NT2/D1 (cell line): Measurements from ENCODE around the gene MAP3K20.

Source experiments
- SUZ12 ChIP-seq: IDR thresholded peaks from 2 replicates; pipeline ENCODE4 v1.6.1; 2011; ENCODE audit not compliant: insufficient read length, insufficient read depth; ENCODE audit errors: extremely low read depth
- YY1 ChIP-seq: IDR thresholded peaks from 2 replicates; pipeline ENCODE4 v1.6.1; 2011; ENCODE audit not compliant: insufficient read length, insufficient read depth
- ZNF274 ChIP-seq: IDR thresholded peaks from 2 replicates; pipeline ENCODE4 v1.6.1; 2011; ENCODE audit warnings: mild to moderate bottlenecking, low read depth, low read length

- TF ChIP-seq SUZ12 (no peak), ZNF274 (no peak), YY1 (no peak)
These were observed 197.2 kb downstream of the MAP3K20 start for GRCh38 chr2:173272849-173273248.
